PC-3 (cell line): ENCODE data around the gene PCDH9. TPM values are rescaled to one million over a fixed set of nuclear protein-coding genes. Genes with fewer than 3 reads are reported as not detected.

Experiments
- ATAC-seq: fragments of 200-7000 bp; cut with Tn5 transposase; 2 replicates; pipeline ENCODE4 v1.9.1; 2020; ENCODE audit warnings: mild to moderate bottlenecking, moderate library complexity
- BruUV-seq: library from RNA; stranded (reverse); fragments of 400-500 nt; replicated peaks from 2 replicates; lab custom pipeline; 2021; lab: Mats Ljungman, UMichigan
- CTCF ChIA-PET: fragments of 300-600 bp; sonication (Branson Sonifier 250); formaldehyde crosslinking; loops from one replicate; lab custom pipeline; 2022; ENCODE audit warnings: antibody characterized with exemption; lab: Charles Lee
- POLR2A ChIA-PET: fragments of 300-600 bp; sonication (Branson Sonifier 250); formaldehyde crosslinking; loops from one replicate; lab custom pipeline; 2022; ENCODE audit warnings: antibody characterized with exemption; ENCODE audit not compliant: unreplicated experiment; lab: Charles Lee
- DNase-seq: peaks from one replicate; pipeline ENCODE4 v3.0.0-alpha.2; 2015
- H2AFZ ChIP-seq: fragments of 300-600 bp; sonication (generic); 2 replicates; pipeline ENCODE4 v1.6.0; 2016; ENCODE audit warnings: antibody characterized with exemption, low read length
- H3F3A ChIP-seq: fragments of 300-600 bp; sonication (generic); one replicate; pipeline ENCODE4 v1.6.0; 2017; ENCODE audit warnings: antibody characterized with exemption, low read length, control low read depth, mild to moderate bottlenecking; ENCODE audit not compliant: unreplicated experiment
- H3K27ac ChIP-seq: fragments of 300-600 bp; sonication (generic); 2 replicates; pipeline ENCODE4 v1.5.1; 2016; ENCODE audit warnings: mild to moderate bottlenecking, low read length
- H3K27me3 ChIP-seq: fragments of 300-600 bp; sonication (generic); 2 replicates; pipeline ENCODE4 v1.6.1; 2016; ENCODE audit warnings: low read length, mixed read lengths
- H3K36me3 ChIP-seq: fragments of 300-600 bp; sonication (generic); 2 replicates; pipeline ENCODE4 v1.6.1; 2016; ENCODE audit warnings: low read depth, mixed run types, low read length, mixed read lengths
- H3K4me1 ChIP-seq: fragments of 300-600 bp; sonication (generic); 2 replicates; pipeline ENCODE4 v1.5.1; 2016; ENCODE audit warnings: low read length; ENCODE audit not compliant: insufficient read depth
- H3K4me2 ChIP-seq: fragments of 300-600 bp; sonication (generic); 2 replicates; pipeline ENCODE4 v1.6.0; 2016; ENCODE audit warnings: low read length
- H3K4me3 ChIP-seq: fragments of 300-600 bp; sonication (generic); 2 replicates; pipeline ENCODE4 v1.5.1; 2016; ENCODE audit warnings: mild to moderate bottlenecking, low read length, mixed read lengths
- H3K79me2 ChIP-seq: fragments of 300-600 bp; sonication (generic); 2 replicates; pipeline ENCODE4 v1.6.1; 2017; ENCODE audit warnings: low read length, mixed read lengths
- H3K9ac ChIP-seq: fragments of 300-600 bp; sonication (generic); 2 replicates; pipeline ENCODE4 v1.6.0; 2016; ENCODE audit warnings: mild to moderate bottlenecking, low read length
- H3K9me2 ChIP-seq: fragments of 300-600 bp; sonication (generic); replicated peaks from 2 replicates; pipeline ENCODE4 v1.6.1; 2016; ENCODE audit warnings: mixed run types, low read length, mixed read lengths
- H3K9me3 ChIP-seq: fragments of 300-600 bp; sonication (generic); 2 replicates; pipeline ENCODE4 v1.6.1; 2016; ENCODE audit warnings: low read length, mixed read lengths
- H4K20me1 ChIP-seq: fragments of 300-600 bp; sonication (generic); 2 replicates; pipeline ENCODE4 v1.6.1; 2016; ENCODE audit warnings: low read length, mixed read lengths
- CTCF ChIP-seq: fragments of 300-600 bp; sonication (generic); conservative IDR thresholded peaks from 2 replicates; pipeline ENCODE4 v1.5.1; 2017; ENCODE audit warnings: antibody characterized with exemption, low read depth, mild to moderate bottlenecking, low read length
- EZH2 ChIP-seq: fragments of 300-600 bp; sonication (generic); IDR thresholded peaks from one replicate; pipeline ENCODE4 v1.6.1; 2017; ENCODE audit warnings: antibody characterized with exemption, mild to moderate bottlenecking, low read length; ENCODE audit not compliant: unreplicated experiment
- EZH2phosphoT487 ChIP-seq: fragments of 300-600 bp; sonication (generic); IDR thresholded peaks from 2 replicates; pipeline ENCODE4 v1.6.1; 2018; ENCODE audit warnings: mild to moderate bottlenecking, antibody characterized with exemption, low read length, borderline replicate concordance
- intact Hi-C: fragments of 100-400 bp; cut with micrococcal nuclease; formaldehyde crosslinking; loops from 2 replicates; pipeline ENCODE4 v1.9.0; 2023
- total RNA-seq: library from RNA; depleted of rRNA; stranded (reverse); fragments of >200 nt; gene quantifications from 2 replicates; pipeline ENCODE4 v1.2.3, GENCODE V29; 2014

Gene PCDH9
- total RNA-seq, 1 experiment from 2014 or later = 0.98 TPM

GRCh38 chr13:67071918-67072598 lies 158.1 kb downstream of the PCDH9 start:
- Histone ChIP-seq H3K9me3 (no peaks in the 10 kb centered on the region), H3F3A (no peaks in the 10 kb centered on the region), H3K27ac (no peak overlapping the region), H3K79me2 (no peaks in the 10 kb centered on the region), H3K9ac (no peak overlapping the region), H3K9me2 (no peaks in the 10 kb centered on the region), H4K20me1 (no peaks in the 10 kb centered on the region), H2AFZ (no peak overlapping the region), H3K4me3 (no peak overlapping the region), H3K4me1 (no peaks in the 10 kb centered on the region), H3K4me2 (no peak overlapping the region), H3K27me3 (no peaks in the 10 kb centered on the region), H3K36me3 (no peaks in the 10 kb centered on the region)
- no TSS peak for BruUV-seq
- no peak for TF ChIP-seq EZH2
- no peak for TF ChIP-seq CTCF
- no peak for TF ChIP-seq EZH2phosphoT487
- no peak for ATAC-seq
- ChIA-PET CTCF (no interaction called here), POLR2A (no interaction called here)
- intact Hi-C loops = no loop called here
- no peak for DNase-seq

- Histone ChIP-seq H3K4me1 (no peaks in the 10 kb centered on the region), H4K20me1 (no peaks in the 10 kb centered on the region), H3K4me3 (no peak overlapping the region), H3K36me3 (no peaks in the 10 kb centered on the region), H3K27me3 (no peaks in the 10 kb centered on the region), H3K9me2 (no peaks in the 10 kb centered on the region), H3K4me2 (no peak overlapping the region), H3F3A (no peaks in the 10 kb centered on the region), H3K79me2 (no peaks in the 10 kb centered on the region), H2AFZ (no peak overlapping the region), H3K9ac (no peak overlapping the region), H3K27ac (no peak overlapping the region), H3K9me3 (no peaks in the 10 kb centered on the region)
- TF ChIP-seq EZH2 = no peak
- no peak for TF ChIP-seq CTCF
- TF ChIP-seq EZH2phosphoT487 = no peak
- no peak for ATAC-seq
- CTCF ChIA-PET = no interaction called here
- POLR2A ChIA-PET = no interaction called here
- DNase-seq = no peak
- intact Hi-C loops = no loop called here
- BruUV-seq = no TSS peak
Observed at GRCh38 chr13:67070306-67070705, 159.8 kb downstream of the PCDH9 start.

GRCh38 chr13:67069117-67069767 lies 160.9 kb downstream of the PCDH9 start:
- no peak overlapping the region for H3K4me2 ChIP-seq
- no TSS peak for BruUV-seq
- H3K4me1 ChIP-seq = no peaks in the 10 kb centered on the region
- DNase-seq (no peak), ATAC-seq (no peak)
- H3F3A ChIP-seq = no peaks in the 10 kb centered on the region
- no peaks in the 10 kb centered on the region for H3K36me3 ChIP-seq
- H3K9ac ChIP-seq = no peak overlapping the region
- H2AFZ ChIP-seq = no peak overlapping the region
- H3K79me2 ChIP-seq = no peaks in the 10 kb centered on the region
- H3K9me2 ChIP-seq = no peaks in the 10 kb centered on the region
- H4K20me1 ChIP-seq = no peaks in the 10 kb centered on the region
- H3K4me3 ChIP-seq = no peak overlapping the region
- intact Hi-C loops = no loop called here
- ChIA-PET CTCF (no interaction called here), POLR2A (no interaction called here)
- no peak overlapping the region for H3K27ac ChIP-seq
- no peaks in the 10 kb centered on the region for H3K27me3 ChIP-seq
- no peak for TF ChIP-seq CTCF
- no peak for TF ChIP-seq EZH2phosphoT487
- no peak for TF ChIP-seq EZH2
- H3K9me3 ChIP-seq = no peaks in the 10 kb centered on the region
